Astrocyte (in vitro differentiated cells and primary cell): ENCODE results near the gene ZNF701.
"Not testable (repeated sequence)": the region's sequence is repeated elsewhere in the genome, so short reads cannot be mapped to it uniquely, and the experiment has no call there.

Experiments
- CTCF ChIP-seq: IDR thresholded peaks from 2 replicates; pipeline ENCODE4 v1.5.1; 2011; ENCODE audit warnings: low read depth, mild to moderate bottlenecking, inconsistent platforms, low read length, moderate library complexity; ENCODE audit not compliant: insufficient read depth
- EZH2 ChIP-seq: IDR thresholded peaks from 2 replicates; pipeline ENCODE4 v1.6.1; 2012; ENCODE audit warnings: mild to moderate bottlenecking, low read length, inconsistent platforms; ENCODE audit not compliant: insufficient read depth

DNA sequence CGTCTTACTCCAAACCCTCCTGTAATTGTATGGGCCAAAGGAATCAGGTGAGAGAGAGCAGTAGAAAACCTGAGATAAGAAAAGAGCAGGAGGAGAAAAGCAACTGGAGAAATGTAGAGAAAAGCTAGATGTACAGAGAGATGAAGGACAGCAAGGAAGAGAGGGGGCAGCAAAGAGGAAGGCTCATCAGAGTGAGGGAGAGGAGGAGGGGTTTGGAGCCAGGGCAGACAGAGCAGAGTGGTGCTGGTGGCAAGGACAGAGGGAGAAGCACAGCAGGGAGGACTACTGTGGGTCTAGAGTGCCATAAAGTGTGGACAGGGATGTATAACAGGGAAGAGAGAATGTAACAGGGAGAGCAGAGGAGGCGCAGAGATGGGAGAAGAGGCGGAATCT, 31.9 kb downstream of the ZNF701 start:
- not testable (repeated sequence) for TF ChIP-seq CTCF, EZH2
